AG08396 (cell line): ENCODE measurements around the gene FAM98C.
"Not testable (repeated sequence)": the region's sequence is repeated elsewhere in the genome, so short reads cannot be mapped to it uniquely, and the experiment has no call there.

Experiments used
- DNase-seq: peaks from one replicate; pipeline ENCODE4 v3.0.0; 2012; ENCODE audit warnings: low spot score, mixed read lengths

Gene FAM98C

GRCh38 chr19:38402967-38403674 lies at the start of gene FAM98C:
Gene FAM98C, plus strand, starts transcription at chr19:38403093. Its CDS starts 61 bp downstream, at chr19:38403154.
- DNase-seq, result peak; percentile 100

DNA sequence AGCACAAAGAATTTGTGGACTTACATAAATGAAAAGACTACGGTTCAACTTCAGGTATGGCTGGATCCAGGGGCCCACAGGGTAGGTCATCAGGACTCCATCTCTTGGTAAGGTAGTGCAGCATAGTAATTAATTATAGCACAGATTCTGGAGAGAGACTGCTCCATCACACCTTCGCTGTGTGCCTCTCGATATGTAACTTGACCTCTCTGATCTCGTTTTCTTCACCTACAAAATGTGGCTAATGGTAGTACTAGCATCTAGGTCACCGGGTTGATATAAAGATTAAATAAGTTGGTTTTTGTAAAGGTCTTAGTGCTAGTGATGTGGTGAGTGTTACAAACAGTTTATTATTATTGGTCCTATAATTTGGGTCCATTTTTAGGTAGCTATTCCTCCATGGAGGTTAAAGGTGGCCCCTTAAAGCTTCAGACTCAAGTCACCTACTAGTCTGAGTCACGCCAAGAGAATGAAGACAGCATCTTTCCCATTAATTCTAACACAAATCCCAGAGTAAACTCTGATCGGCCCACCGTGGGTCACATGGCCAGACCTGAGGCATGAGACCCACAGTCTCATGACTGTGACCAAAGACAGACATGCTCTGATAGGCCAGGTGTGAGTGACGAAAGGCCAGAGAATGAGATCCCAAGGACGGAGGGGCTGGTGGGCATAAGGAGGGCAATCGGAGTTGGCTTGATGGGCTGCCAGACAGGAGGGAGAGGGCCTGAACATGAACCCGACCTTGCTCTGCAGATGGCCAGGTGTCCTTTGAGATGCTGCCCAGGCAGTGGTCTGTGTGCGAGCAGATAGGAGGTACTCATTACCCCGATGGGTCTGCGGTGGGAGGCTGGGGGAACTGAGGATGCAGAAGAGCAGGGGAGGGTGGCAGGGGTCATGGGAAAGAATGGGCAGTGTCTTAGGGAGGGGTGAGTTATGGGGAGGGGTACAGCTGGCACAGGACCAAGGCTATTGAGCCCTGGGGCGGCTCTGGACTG lies 46.9 kb upstream of the FAM98C start:
- no peak for DNase-seq

DNA sequence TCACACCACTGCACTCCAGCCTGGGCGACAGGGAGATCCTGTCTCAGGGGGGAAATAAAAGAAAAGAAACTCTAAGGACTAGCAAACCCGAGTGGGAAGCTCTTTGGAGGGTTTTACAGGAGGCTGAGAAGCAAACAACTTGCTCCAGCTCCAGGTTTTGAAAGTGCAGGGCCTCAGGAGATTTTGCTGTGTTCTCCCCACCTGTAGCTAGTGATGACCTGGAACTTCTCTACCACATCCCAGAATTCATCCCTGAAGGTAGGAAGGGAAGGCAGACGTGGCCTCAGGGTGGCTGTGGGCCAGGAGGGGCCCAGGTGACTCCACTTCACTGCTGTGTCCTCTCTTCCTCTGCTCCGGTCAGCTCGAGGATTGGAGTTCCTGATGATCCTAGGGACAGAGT lies 44.8 kb upstream of the FAM98C start:
- DNase-seq, result no peak

DNA sequence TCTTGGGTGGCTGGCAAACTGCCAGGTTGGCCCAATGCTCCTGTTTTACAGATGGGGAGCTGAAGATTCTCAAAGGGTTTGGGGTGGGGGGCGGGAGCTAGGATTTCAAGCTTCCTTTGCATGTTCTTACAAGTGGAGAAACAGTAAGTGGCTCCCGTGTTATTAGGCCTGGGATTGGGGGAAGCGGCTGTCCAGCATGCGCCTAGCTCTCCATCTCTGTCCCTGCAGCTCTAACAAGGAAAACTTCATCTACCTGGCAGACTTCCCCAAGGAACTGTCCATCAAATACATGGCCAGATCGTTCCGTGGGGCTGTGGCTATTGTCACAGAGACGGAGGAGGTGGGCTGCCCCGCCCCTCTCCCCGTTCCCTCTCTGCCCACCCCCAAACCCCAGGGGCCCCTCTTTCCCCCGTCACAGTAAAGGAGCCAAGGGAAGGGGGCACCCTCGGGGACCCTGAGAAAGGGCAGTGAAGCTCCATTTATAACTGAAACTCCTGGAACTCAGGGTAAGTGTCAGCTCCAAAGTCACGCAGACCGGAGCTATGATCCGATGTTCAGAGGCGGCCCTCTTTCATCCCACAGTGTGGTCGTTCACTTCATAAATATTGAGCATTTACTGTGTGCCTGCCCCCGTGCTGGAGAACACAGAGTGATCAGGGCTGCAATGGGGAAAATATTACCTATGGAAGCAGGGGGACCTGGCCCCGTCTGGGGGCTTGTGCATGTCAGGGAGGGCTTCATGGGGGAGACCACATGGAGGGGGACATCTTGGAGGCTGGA lies 43.5 kb upstream of the FAM98C start:
- DNase-seq, result no peak

GRCh38 chr19:38360351-38360750 lies 42.5 kb upstream of the FAM98C start:
- DNase-seq, result no peak

GRCh38 chr19:38360839-38361631 lies 41.9 kb upstream of the FAM98C start:
- no peak for DNase-seq

- DNase-seq, result peak; percentile 87
These were observed 41.2 kb upstream of the FAM98C start for GRCh38 chr19:38361633-38362075.

DNA sequence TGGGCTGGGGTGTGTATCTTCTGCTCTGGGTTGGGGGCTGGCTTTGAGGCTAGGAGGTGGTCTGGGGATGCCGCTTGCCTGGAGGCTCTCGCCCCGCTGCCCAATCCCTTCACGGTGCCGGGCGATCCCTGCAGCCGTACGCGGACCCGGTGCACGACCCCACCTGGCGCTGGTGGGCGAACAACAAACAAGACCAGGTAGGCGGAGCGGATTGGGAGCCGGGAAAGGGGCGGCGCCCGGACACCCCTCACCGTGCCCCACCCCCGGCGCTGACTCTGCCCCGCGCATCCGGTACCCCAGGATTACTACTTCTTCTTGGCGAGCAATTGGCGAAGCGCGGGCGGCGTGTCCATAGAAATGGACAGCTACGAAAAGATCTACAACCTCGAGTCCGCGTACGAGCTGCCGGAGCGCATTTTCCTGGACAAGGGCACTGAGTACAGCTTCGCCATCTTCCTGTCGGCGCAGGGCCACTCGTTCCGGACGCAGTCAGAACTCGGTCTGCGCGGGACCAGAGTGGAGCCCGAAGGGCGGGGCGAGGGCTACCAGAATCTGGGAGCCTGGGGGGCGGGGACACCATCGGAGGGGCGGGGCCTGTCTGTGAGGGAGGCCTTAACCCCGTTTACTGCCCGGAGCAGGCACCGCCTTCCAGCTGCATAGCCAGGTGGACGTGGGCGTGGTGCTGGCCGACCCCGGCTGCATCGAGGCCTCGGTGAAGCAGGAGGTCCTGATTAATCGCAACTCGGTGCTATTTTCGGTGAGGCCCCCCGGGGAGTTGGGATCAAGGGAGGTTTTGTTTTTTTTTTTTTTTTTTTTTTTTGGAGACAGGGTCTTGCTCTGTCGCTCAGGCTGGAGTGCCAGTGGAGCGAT lies 40.6 kb upstream of the FAM98C start:
- peak; percentile 87 for DNase-seq

- not testable (repeated sequence) for DNase-seq
These were observed 39.8 kb upstream of the FAM98C start for GRCh38 chr19:38362946-38363688.

DNA sequence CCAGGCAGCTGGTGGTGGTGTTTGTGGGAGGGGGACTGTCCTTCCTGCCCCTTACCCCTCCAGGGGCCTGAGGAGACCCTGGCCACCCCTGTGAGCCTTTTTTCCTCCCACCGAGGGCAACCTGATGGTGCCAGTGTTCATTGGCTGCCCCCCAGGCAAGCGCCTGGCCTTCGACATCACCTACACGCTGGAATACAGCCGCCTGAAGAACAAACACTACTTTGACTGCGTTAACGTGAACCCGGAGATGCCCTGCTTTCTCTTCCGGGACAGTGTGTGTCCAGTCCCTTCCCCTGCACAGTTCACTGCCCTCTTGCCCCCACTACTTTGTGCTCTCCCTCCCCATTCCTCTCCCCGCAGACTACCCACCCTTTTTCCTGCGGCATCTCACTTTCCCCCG lies 35.9 kb upstream of the FAM98C start:
- no peak for DNase-seq

GRCh38 chr19:38369584-38369983 lies 33.3 kb upstream of the FAM98C start:
- no peak for DNase-seq

GRCh38 chr19:38370299-38370698 lies 32.6 kb upstream of the FAM98C start:
- no peak for DNase-seq

DNA sequence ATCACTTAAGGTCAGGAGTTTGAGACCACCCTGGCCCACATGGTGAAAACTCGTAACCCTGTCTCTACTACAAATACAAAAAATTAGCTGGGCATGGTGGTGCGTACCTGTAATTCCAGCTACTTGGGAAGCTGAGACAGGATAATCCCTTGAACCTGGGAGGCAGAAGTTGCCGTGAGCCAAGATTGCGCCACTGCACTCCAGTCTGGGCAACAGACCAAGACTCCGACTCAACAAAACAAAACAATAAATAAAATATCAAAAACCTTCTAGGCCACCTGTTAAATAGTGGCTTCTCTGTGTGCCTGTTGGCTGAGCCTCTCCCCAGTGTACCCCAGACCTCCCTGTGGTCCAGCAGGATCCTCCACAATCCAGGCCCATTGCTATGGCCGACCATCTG lies 31.8 kb upstream of the FAM98C start:
- no peak for DNase-seq

- no peak for DNase-seq
These were observed 29.0 kb upstream of the FAM98C start for GRCh38 chr19:38373907-38374331.

- peak; percentile 99 for DNase-seq
These were observed 28.4 kb upstream of the FAM98C start, which contains the start of gene PSMD8 for GRCh38 chr19:38374332-38375097. Gene PSMD8, plus strand, starts transcription at chr19:38374571. Its CDS starts 31 bp downstream, at chr19:38374602.

DNA sequence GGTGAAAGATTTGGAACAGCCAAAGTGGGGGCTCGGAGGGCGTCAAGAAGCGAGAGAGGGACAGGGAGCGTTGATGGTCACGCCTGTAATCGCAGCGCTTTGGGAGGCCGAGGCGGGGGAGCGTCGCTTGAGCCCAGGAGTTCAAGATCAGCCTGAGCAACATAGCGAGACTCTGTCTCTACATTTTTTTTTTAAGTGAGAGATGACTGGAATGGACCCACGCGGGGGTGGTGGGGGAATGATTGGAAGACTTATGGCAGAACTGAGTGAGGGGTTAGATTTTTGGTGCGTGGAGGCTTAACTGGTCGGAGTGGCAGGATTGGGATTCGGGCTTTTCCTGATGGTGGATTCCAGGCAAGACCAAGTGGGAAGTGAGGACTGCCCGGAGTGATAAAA lies 27.8 kb upstream of the FAM98C start:
- DNase-seq, result no peak

- no peak for DNase-seq
These were observed 27.1 kb upstream of the FAM98C start for GRCh38 chr19:38375748-38376147.

DNA sequence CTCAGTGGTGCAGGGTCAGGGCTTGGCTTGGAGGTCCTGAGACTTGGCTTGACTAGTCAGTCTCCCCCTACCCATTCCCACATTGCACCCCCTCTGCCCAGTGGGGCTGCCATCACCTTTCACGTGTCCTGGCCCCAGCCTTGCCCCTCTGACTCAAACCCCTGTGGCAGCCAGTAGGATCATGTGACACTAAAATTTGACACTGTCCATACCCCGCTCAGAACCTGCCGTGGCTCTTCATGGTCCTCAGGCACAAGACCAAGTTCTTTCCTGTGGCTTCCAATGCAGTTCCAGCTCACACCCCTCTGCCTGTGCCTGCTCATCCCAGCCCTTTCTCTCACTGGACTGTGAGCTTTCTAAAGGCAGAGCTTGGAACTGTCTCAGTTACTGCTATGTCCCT lies 26.3 kb upstream of the FAM98C start:
- no peak for DNase-seq

- no peak for DNase-seq
These were observed 25.8 kb upstream of the FAM98C start for GRCh38 chr19:38377052-38377451.
